Thyroid gland (tissue), 4 donors: ENCODE data around the gene CYP2B6. TPM values are rescaled to one million over a fixed set of nuclear protein-coding genes. Genes with fewer than 3 reads are reported as not detected.
"Not testable (repeated sequence)": the region's sequence is repeated elsewhere in the genome, so short reads cannot be mapped to it uniquely, and the experiment has no call there.

Experiments used
- DNase-seq, 2 donors: peaks; one replicate each; pipeline ENCODE4 v3.0.0-alpha.2; 2019
- H3K27ac ChIP-seq, 3 donors: fragments of 200-600 bp; sonication (generic); 1 replicate in 2 of 3; 2 replicates in 1 of 3; pipeline ENCODE4 v1.5.1; 2016 to 2019; ENCODE audit warnings: mild to moderate bottlenecking in 1 of 3, moderate library complexity in 1 of 3
- H3K27me3 ChIP-seq: fragments of 200-600 bp; sonication (generic); one replicate; pipeline ENCODE4 v1.5.1; 2019
- H3K36me3 ChIP-seq, 2 donors: fragments of 200-600 bp; sonication (generic); one replicate each; pipeline ENCODE4 v1.5.1; 2016 to 2019
- H3K4me1 ChIP-seq, 2 donors: fragments of 200-600 bp; sonication (generic); one replicate each; pipeline ENCODE4 v1.5.1; 2017 to 2019
- H3K4me3 ChIP-seq, 3 donors: fragments of 200-600 bp; sonication (generic); replicated peaks in 1 of 3; 1 replicate in 2 of 3; 2 replicates in 1 of 3; pipeline ENCODE4 v1.5.1; 2016; ENCODE audit warnings: mild to moderate bottlenecking in 1 of 3
- H3K9me3 ChIP-seq: fragments of 200-600 bp; sonication (generic); one replicate; pipeline ENCODE4 v1.5.1; 2017
- CTCF ChIP-seq, 6 experiments: fragments of 200-600 bp in 3 of 6; fragments of 450-650 bp in 3 of 6; sonication (generic) in 3 of 6; IDR thresholded peaks; one replicate each; pipeline ENCODE4 v1.5.1; 2016 to 2019; ENCODE audit warnings: antibody characterized with exemption in 6 of 6, mild to moderate bottlenecking in 2 of 6, inconsistent platforms in 1 of 6, moderate library complexity in 1 of 6
- POLR2A ChIP-seq, 2 donors: fragments of 450-650 bp; IDR thresholded peaks; one replicate each; pipeline ENCODE4 v1.6.1; 2017; ENCODE audit warnings: antibody characterized with exemption in 2 of 2, mild to moderate bottlenecking in 2 of 2, moderate library complexity in 1 of 2
- WGBS, 2 donors: methylation state at CpG; one replicate each; pipeline ENCODE4 v1.1.5; 2017; 5-methylcytosine and 5-hydroxymethylcytosine counted together
- intact Hi-C: fragments of 100-400 bp; cut with DNase I; formaldehyde crosslinking; loops from one replicate; pipeline ENCODE4 v1.15.1; 2023
- total RNA-seq, 4 donors: library from RNA; depleted of rRNA; stranded (reverse); fragments of >200 nt; gene quantifications; one replicate each; pipeline ENCODE4 v1.2.3, GENCODE V29; 2016

Gene CYP2B6
- total RNA-seq, 4 donors from 2014 or later: not detected

DNA sequence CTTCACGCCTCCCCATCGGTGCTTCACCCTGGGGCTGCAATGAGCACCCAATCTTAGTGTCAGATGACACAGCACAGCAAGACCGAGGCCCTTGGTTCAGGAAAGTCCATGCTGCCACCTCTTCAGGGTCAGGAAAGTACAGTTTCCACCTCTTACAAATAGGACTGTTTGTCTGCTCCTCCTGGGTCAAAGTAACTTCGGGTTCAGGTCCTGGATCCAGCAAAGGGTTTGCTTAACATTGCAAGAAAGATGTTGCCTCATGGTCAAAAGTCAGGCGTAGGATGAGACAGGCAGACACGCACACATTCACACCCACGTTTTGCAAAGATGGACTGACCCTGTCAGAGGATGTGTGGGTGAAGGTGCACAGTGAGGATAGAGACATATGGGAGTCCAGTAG, 1.6 kb upstream of the CYP2B6 start:
- Histone ChIP-seq H3K27me3 (no peaks in the 10 kb centered on the region), H3K36me3 (no peaks in the 10 kb centered on the region), H3K9me3 (no peaks in the 10 kb centered on the region), H3K4me1 (no peaks in the 10 kb centered on the region), H3K4me3 (no peak overlapping the region), H3K27ac (no peak overlapping the region)
- WGBS, 2 donors: 83 to 84% methylated on average over 7 of the region's 7 CpGs
- intact Hi-C loops: no loop called here
- no peak for DNase-seq
- TF ChIP-seq POLR2A (IDR thresholded peaks at IDR 0.05) (no peak), CTCF (IDR thresholded peaks at IDR 0.05) (no peak)

DNA sequence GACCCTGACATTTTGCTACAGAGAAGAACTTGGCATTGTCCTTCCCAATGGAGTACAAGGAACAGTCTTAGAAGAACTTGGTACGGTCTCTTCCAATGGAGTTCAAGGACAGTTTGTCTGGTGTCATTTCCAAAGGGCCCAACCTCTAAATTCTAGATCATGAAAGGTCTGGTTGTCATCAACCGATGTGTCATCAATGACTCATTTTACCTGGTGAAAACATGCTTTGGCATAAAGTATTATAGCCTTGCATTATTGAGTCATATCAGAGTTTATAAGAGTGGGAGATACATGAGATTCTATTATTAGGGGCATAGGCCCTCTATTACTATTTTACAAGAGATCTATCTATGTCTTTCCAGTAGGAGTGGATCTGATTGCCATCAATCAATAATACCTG, 4.3 kb downstream of the CYP2B6 start:
- H3K27ac ChIP-seq: no peak overlapping the region
- no peak overlapping the region for H3K4me3 ChIP-seq
- DNase-seq: no peak
- WGBS, 2 donors: 91 to 93% methylated on average over 2 of the region's 2 CpGs
- no peaks in the 10 kb centered on the region for H3K9me3 ChIP-seq
- no peak for TF ChIP-seq POLR2A (IDR thresholded peaks at IDR 0.05)
- no peak for TF ChIP-seq CTCF (IDR thresholded peaks at IDR 0.05)
- H3K4me1 ChIP-seq: no peaks in the 10 kb centered on the region
- H3K27me3 ChIP-seq: no peaks in the 10 kb centered on the region
- intact Hi-C loops: no loop called here
- H3K36me3 ChIP-seq: no peaks in the 10 kb centered on the region

DNA sequence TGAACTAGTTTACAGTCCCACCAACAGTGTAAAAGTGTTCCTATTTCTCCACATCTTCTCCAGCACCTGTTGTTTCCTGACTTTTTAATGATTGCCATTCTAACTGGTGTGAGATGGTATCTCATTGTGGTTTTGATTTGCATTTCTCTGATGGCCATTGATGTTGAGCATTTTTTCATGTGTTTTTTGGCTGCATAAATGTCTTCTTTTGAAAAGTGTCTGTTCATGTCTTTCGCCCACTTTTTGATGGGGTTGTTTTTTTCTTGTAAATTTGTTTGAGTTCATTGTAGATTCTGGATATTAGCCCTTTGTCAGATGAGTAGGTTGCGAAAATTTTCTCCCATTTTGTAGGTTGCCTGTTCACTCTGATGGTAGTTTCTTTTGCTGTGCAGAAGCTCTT, 7.9 kb downstream of the CYP2B6 start:
- H3K4me3 ChIP-seq, H3K27ac ChIP-seq, H3K9me3 ChIP-seq, DNase-seq, H3K27me3 ChIP-seq, H3K4me1 ChIP-seq, H3K36me3 ChIP-seq, intact Hi-C loops: not testable (repeated sequence)
- WGBS, 2 donors: 93 to 96% methylated on average over 2 of the region's 2 CpGs

- intact Hi-C loops: no loop called here
- no peak for TF ChIP-seq CTCF (IDR thresholded peaks at IDR 0.05)
- no peak overlapping the region for H3K4me3 ChIP-seq
- H3K36me3 ChIP-seq: no peaks in the 10 kb centered on the region
- H3K27me3 ChIP-seq: no peaks in the 10 kb centered on the region
- peak; percentile 76 to 81 for DNase-seq
- no peaks in the 10 kb centered on the region for H3K4me1 ChIP-seq
- 60 to 77% methylated on average over 3 of the region's 3 CpGs for WGBS, 2 donors
- H3K27ac ChIP-seq: no peak overlapping the region
- no peaks in the 10 kb centered on the region for H3K9me3 ChIP-seq
These were observed 9.2 kb downstream of the CYP2B6 start for GRCh38 chr19:41000310-41000737.

- intact Hi-C loops: no loop called here
- 74 to 77% methylated on average over 9 of the region's 9 CpGs for WGBS, 2 donors
These were observed 10.3 kb downstream of the CYP2B6 start for GRCh38 chr19:41001243-41001971.

DNA sequence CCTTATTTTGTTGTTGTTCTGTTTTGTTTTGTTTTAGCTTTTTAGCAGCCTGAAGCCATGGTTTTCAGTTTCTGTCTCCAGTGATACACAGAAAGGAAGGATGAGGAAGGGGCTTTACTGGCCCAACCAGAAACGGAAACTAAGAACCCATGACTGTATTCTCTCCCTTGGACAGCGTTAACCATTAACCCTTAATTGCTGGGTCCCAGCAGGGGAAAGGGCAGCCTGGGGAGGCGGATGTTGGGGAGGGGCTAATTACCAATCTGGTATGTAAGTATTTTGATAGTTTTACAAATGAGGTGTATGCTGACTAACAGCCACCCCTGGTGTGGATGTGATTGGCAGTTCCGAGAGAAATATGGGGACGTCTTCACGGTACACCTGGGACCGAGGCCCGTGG, 12.6 kb downstream of the CYP2B6 start:
- H3K4me3 ChIP-seq, DNase-seq, H3K9me3 ChIP-seq, intact Hi-C loops, H3K36me3 ChIP-seq, H3K4me1 ChIP-seq, H3K27ac ChIP-seq, H3K27me3 ChIP-seq: not testable (repeated sequence)
- 67 to 72% methylated on average over 8 of the region's 8 CpGs for WGBS, 2 donors

More at GRCh38 chr19:41001243-41001971, 10.3 kb downstream of the CYP2B6 start:
- Histone ChIP-seq H3K27ac (no peak overlapping the region), H3K9me3 (no peaks in the 10 kb centered on the region), H3K4me1 (no peaks in the 10 kb centered on the region), H3K4me3 (no peak overlapping the region), H3K36me3 (no peaks in the 10 kb centered on the region), H3K27me3 (no peaks in the 10 kb centered on the region)
- DNase-seq: no peak
- TF ChIP-seq CTCF (IDR thresholded peaks at IDR 0.05) (no peak), POLR2A (IDR thresholded peaks at IDR 0.05) (no peak)
